Uterus (tissue), 2 donors: ENCODE data around the gene GABRG3.

ENCODE experiments used
- POLR2A ChIP-seq, 2 donors: fragments of 450-650 bp; IDR thresholded peaks; one replicate each; pipeline ENCODE4 v1.6.1; 2016; ENCODE audit warnings: antibody characterized with exemption in 2 of 2, mild to moderate bottlenecking in 1 of 2, moderate library complexity in 1 of 2
- TF ChIP-seq, protein P1 (sequence below), 4 experiments: fragments of 200-600 bp in 2 of 4; fragments of 450-650 bp in 2 of 4; sonication (generic) in 2 of 4; IDR thresholded peaks; one replicate each; pipeline ENCODE4 v1.5.1; 2016 to 2019; ENCODE audit warnings: antibody characterized with exemption in 4 of 4, mild to moderate bottlenecking in 2 of 4, moderate library complexity in 1 of 4

DNA sequence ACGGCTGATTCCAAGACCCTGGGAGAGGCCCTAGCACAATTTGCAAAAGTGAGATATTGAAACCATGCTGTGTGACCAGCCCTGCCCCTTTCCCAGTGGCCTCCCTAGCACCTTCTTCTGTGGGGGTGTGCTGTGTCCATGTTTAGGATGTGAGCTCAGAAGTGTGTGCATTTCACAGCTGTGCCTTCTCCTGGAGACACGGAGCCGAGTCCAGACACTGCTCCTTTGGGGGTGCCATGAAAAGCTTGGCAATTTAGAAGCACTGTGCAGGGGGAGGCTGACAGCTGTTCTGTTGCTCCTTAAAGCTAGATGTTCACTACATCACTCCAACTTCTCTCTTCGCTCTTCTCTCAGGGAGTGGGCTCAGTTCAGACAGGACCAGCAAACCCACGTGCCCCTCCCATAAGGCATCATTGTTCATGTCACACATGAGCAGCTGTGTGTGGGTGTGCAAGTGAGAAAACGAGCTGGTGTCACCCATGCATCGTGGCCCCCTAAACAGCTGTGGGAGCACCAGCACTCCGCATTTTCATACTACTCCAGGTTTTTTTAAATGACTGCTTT lies 492.6 kb downstream of the GABRG3 start:
- TF ChIP-seq POLR2A (IDR thresholded peaks at IDR 0.05) = no peak
- TF ChIP-seq, protein P1, sequence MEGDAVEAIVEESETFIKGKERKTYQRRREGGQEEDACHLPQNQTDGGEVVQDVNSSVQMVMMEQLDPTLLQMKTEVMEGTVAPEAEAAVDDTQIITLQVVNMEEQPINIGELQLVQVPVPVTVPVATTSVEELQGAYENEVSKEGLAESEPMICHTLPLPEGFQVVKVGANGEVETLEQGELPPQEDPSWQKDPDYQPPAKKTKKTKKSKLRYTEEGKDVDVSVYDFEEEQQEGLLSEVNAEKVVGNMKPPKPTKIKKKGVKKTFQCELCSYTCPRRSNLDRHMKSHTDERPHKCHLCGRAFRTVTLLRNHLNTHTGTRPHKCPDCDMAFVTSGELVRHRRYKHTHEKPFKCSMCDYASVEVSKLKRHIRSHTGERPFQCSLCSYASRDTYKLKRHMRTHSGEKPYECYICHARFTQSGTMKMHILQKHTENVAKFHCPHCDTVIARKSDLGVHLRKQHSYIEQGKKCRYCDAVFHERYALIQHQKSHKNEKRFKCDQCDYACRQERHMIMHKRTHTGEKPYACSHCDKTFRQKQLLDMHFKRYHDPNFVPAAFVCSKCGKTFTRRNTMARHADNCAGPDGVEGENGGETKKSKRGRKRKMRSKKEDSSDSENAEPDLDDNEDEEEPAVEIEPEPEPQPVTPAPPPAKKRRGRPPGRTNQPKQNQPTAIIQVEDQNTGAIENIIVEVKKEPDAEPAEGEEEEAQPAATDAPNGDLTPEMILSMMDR (IDR thresholded peaks at IDR 0.05) = no peak
